Measurements from ENCODE around the gene UBE2G1. TPM values are rescaled to one million over a fixed set of nuclear protein-coding genes. Genes with fewer than 3 reads are reported as not detected.

The UBE2G1 gene
- total RNA-seq (10 to 100 TPM; 19.7 to 29.3 (median 23.7) TPM), polyA plus RNA-seq (1 to 10 TPM; 4.3 to 8.1 TPM)

- ATAC-seq = peak; percentile 90 to 96 (median 91)
- no peaks in the 10 kb centered on the region for H3K9me3 ChIP-seq
- H3K27ac ChIP-seq = peak within 1 kb of the TSS; percentile 84 to 95 (median 91)
- WGBS, 2 donors = 0% methylated on average over 61 to 77 of the region's 77 CpGs
- DNase-seq = peak; percentile 97 to 100 (median 99)
- H3K4me3 ChIP-seq = peak within 1 kb of the TSS; percentile 93 to 99 (median 98)
- no peaks in the 10 kb centered on the region for H3K36me3 ChIP-seq
- peaks cover 4 to 10% (median 4%) of the 10 kb centered on the region in 3 donors for H3K4me1 ChIP-seq
- H3K27me3 ChIP-seq = no peaks in the 10 kb centered on the region
- FAIRE-seq = peak; percentile 37
- intact Hi-C loops (cut with DNase I) = no loop called here
- TF ChIP-seq CTCF (IDR thresholded peaks at IDR 0.05) = no peak
Observed at GRCh38 chr17:4366327-4367063, at the start of gene UBE2G1. Gene UBE2G1 (minus strand): TSS chr17:4366675. CDS start chr17:4366316, 359 bp downstream.

GRCh38 chr17:4412933-4413831, 46.7 kb upstream of the UBE2G1 start:
- H3K27ac ChIP-seq = no peak overlapping the region
- ATAC-seq = peak; percentile 94 to 99 (median 98)
- peaks cover 0 to 5% (median 0%) of the 10 kb centered on the region in 3 donors for H3K4me1 ChIP-seq
- peak; percentile 79 to 91 (median 90) for TF ChIP-seq CTCF (IDR thresholded peaks at IDR 0.05)
- intact Hi-C loops (cut with DNase I) = no loop called here
- H3K4me3 ChIP-seq = no peak overlapping the region
- peak; percentile 78 to 99 (median 92) for DNase-seq
- FAIRE-seq = no peak
- no peaks in the 10 kb centered on the region for H3K9me3 ChIP-seq
- H3K36me3 ChIP-seq = no peaks in the 10 kb centered on the region
- H3K27me3 ChIP-seq = no peaks in the 10 kb centered on the region
- WGBS, 2 donors = 34% methylated on average over 27 of the region's 27 CpGs

- intact Hi-C loops (cut with DNase I) = no loop called here
- 79 to 80% methylated on average over 3 of the region's 3 CpGs for WGBS, 2 donors
- no peaks in the 10 kb centered on the region for H3K27me3 ChIP-seq
- DNase-seq (no peak), FAIRE-seq (no peak), ATAC-seq (no peak)
- H3K4me3 ChIP-seq = no peak overlapping the region
- H3K36me3 ChIP-seq = no peaks in the 10 kb centered on the region
- TF ChIP-seq CTCF (IDR thresholded peaks at IDR 0.05) = no peak
- peaks cover 0 to 7% (median 0%) of the 10 kb centered on the region in 3 donors for H3K4me1 ChIP-seq
- H3K27ac ChIP-seq = no peak overlapping the region
- no peaks in the 10 kb centered on the region for H3K9me3 ChIP-seq
Observed at GRCh38 chr17:4411201-4411600, 44.7 kb upstream of the UBE2G1 start.

GRCh38 chr17:4409659-4410058, 43.2 kb upstream of the UBE2G1 start:
- intact Hi-C loops (cut with DNase I) = loop anchor here in 1 of 3 donors (10.0 kb wide), 1 partner anchor 195 kb away; no protein-coding TSS in a partner anchor
- FAIRE-seq = no peak
- 70 to 74% methylated on average over 5 to 6 of the region's 6 CpGs for WGBS, 2 donors
- H3K36me3 ChIP-seq = no peaks in the 10 kb centered on the region
- ATAC-seq = no peak
- TF ChIP-seq CTCF (IDR thresholded peaks at IDR 0.05) = no peak
- no peaks in the 10 kb centered on the region for H3K27me3 ChIP-seq
- peak overlapping the region in 1 of 4 donors; percentile 17 for H3K27ac ChIP-seq
- H3K9me3 ChIP-seq = no peaks in the 10 kb centered on the region
- no peak overlapping the region for H3K4me3 ChIP-seq
- DNase-seq = no peak
- H3K4me1 ChIP-seq = peaks cover 0 to 7% (median 0%) of the 10 kb centered on the region in 3 donors

All from pancreas (tissue), 10 donors.